Left ventricle myocardium inferior (tissue), 1 donor: ENCODE measurements around the gene NOX1. TPM values are rescaled to one million over a fixed set of nuclear protein-coding genes. Genes with fewer than 3 reads are reported as not detected.

Source experiments
- DNase-seq: peaks from one replicate; pipeline ENCODE4 v3.0.0-alpha.2; 2020
- H3K27ac ChIP-seq: fragments of 200-600 bp; replicated peaks from 2 replicates; pipeline ENCODE4 v1.8.0; 2021
- H3K27me3 ChIP-seq: fragments of 200-600 bp; 2 replicates; pipeline ENCODE4 v1.8.0; 2021; ENCODE audit warnings: low read depth
- H3K36me3 ChIP-seq: fragments of 200-600 bp; 2 replicates; pipeline ENCODE4 v1.8.0; 2021
- H3K4me1 ChIP-seq: fragments of 200-600 bp; 2 replicates; pipeline ENCODE4 v1.8.0; 2021
- H3K4me3 ChIP-seq: fragments of 200-600 bp; 2 replicates; pipeline ENCODE4 v1.8.0; 2021; ENCODE audit warnings: mild to moderate bottlenecking, moderate library complexity
- H3K9me3 ChIP-seq: fragments of 200-600 bp; replicated peaks from 2 replicates; pipeline ENCODE4 v1.8.0; 2021
- intact Hi-C: fragments of 100-400 bp; cut with micrococcal nuclease; formaldehyde crosslinking; loops from one replicate; pipeline ENCODE4 v1.11.0; 2022
- long read RNA-seq: library from polyadenylated mRNA; unstranded; transcript quantifications from one replicate; pipeline ENCODE4 v2.0.0, GENCODE V29; 2021
- total RNA-seq: library from RNA; stranded (reverse); fragmentation: NEBNext Ultra II Directional; extraction: Animal tissue kit (Norgen Biotek cat#: 25700); gene quantifications from one replicate; pipeline ENCODE4 v1.2.1, GENCODE V29; 2021
- TF ChIP-seq, protein P1 (sequence below): fragments of 200-600 bp; IDR thresholded peaks from 2 replicates; pipeline ENCODE4 v1.8.0; 2021; ENCODE audit warnings: antibody characterized with exemption, mild to moderate bottlenecking, borderline replicate concordance
- donor health status: DM: no; HTN: yes; CAD: no; lungs with severe emphysema.

The NOX1 gene
- not detected for total RNA-seq
- long read RNA-seq = 0 reads

DNA sequence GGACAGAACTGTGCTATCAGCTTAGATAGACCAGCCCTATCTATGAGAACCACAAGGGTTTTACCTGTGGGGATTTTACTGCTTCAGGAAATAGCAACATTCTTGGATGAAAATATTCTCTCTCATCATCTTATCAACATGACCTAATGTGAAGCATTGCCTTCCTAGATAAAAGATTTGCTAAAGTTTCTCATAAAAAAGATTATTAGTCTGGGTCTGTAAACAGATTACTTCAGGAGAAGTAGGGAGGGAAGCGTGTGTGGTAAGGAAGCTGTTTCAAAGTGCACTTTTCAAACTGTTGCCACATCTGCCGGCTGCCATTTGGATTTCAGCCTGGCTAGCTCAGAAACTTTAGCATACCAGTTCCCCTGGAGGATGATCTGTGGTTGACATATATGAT is at the start of gene NOX1:
Gene NOX1 (minus strand): TSS at position 35 of the 400 bp plus-strand sequence. CDS start 220 bp downstream, outside the sequence.
- TF ChIP-seq, protein P1, sequence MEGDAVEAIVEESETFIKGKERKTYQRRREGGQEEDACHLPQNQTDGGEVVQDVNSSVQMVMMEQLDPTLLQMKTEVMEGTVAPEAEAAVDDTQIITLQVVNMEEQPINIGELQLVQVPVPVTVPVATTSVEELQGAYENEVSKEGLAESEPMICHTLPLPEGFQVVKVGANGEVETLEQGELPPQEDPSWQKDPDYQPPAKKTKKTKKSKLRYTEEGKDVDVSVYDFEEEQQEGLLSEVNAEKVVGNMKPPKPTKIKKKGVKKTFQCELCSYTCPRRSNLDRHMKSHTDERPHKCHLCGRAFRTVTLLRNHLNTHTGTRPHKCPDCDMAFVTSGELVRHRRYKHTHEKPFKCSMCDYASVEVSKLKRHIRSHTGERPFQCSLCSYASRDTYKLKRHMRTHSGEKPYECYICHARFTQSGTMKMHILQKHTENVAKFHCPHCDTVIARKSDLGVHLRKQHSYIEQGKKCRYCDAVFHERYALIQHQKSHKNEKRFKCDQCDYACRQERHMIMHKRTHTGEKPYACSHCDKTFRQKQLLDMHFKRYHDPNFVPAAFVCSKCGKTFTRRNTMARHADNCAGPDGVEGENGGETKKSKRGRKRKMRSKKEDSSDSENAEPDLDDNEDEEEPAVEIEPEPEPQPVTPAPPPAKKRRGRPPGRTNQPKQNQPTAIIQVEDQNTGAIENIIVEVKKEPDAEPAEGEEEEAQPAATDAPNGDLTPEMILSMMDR = no peak
- no peaks in the 10 kb centered on the region for H3K9me3 ChIP-seq
- no peak for DNase-seq
- H3K36me3 ChIP-seq = no peaks in the 10 kb centered on the region
- intact Hi-C loops = no loop called here
- H3K27ac ChIP-seq = no peak within 1 kb of the TSS
- no peaks in the 10 kb centered on the region for H3K4me1 ChIP-seq
- no peak within 1 kb of the TSS for H3K4me3 ChIP-seq
- H3K27me3 ChIP-seq = no peaks in the 10 kb centered on the region

DNA sequence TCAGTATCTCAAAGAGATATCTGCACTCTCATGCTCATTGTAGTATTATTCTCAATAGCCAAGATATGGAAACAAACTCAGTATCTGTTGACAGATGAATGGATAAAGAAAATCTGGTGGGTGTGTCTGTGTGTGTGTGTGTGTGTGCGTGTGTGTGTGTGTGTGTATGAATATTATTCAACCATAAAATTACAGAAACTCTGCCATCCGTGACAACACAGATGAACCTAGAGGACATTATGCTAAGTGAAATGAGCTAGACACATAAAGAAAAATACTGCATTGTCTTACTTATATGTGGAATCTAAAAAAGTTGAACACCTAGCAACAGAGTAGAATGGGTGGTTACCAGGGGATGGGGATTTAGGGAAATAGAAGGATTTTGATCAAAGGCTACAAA is 41.4 kb upstream of the NOX1 start:
- intact Hi-C loops = no loop called here
- Histone ChIP-seq H3K27me3 (no peaks in the 10 kb centered on the region), H3K4me1 (no peaks in the 10 kb centered on the region), H3K4me3 (no peak overlapping the region), H3K9me3 (no peaks in the 10 kb centered on the region), H3K27ac (no peak overlapping the region), H3K36me3 (no peaks in the 10 kb centered on the region)
- TF ChIP-seq, protein P1 = no peak
- DNase-seq = no peak

DNA sequence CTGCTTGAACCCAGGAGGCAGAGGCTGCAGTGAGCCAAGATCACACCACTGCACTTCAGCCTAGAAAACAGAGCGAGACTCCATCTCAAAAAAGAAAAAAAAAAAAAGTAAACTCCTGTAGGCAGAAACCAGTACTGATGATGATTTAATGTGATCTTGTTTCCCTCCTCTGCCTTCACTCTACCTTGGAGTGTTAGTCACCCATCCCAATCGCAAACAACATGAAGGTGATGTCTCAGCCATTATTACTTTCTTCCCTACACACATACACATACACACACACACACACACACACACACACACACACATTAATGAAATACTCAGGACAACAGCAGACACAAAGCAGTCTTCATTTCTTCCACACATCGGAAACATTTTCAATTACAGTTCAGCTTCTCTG is 39.0 kb upstream of the NOX1 start:
- no peaks in the 10 kb centered on the region for H3K9me3 ChIP-seq
- H3K27me3 ChIP-seq = no peaks in the 10 kb centered on the region
- H3K36me3 ChIP-seq = no peaks in the 10 kb centered on the region
- TF ChIP-seq, protein P1 = no peak
- DNase-seq = no peak
- intact Hi-C loops = no loop called here
- H3K27ac ChIP-seq = no peak overlapping the region
- no peaks in the 10 kb centered on the region for H3K4me1 ChIP-seq
- H3K4me3 ChIP-seq = no peak overlapping the region

DNA sequence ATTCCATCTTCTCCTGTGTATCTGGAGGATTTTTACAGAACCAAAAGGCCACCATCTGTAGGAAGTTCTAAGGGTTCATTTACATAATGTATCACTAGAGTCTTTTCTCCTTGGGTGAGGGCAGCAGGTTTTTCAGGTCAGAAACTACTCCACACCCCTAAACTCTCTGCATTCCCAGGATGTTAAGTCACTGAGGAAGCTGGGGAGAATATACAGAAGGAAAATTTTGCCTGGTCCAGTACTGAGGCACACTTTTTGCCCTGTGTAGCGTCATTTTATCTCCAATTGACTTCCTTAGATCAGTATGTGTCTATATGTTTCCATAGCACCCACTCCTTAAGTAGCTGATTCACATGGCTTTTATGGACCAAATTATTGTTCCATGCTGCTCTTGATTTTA is 37.6 kb upstream of the NOX1 start:
- H3K9me3 ChIP-seq = no peaks in the 10 kb centered on the region
- H3K27ac ChIP-seq = no peak overlapping the region
- no peak overlapping the region for H3K4me3 ChIP-seq
- no peaks in the 10 kb centered on the region for H3K4me1 ChIP-seq
- intact Hi-C loops = no loop called here
- DNase-seq = no peak
- H3K36me3 ChIP-seq = no peaks in the 10 kb centered on the region
- H3K27me3 ChIP-seq = no peaks in the 10 kb centered on the region
- TF ChIP-seq, protein P1 = no peak

DNA sequence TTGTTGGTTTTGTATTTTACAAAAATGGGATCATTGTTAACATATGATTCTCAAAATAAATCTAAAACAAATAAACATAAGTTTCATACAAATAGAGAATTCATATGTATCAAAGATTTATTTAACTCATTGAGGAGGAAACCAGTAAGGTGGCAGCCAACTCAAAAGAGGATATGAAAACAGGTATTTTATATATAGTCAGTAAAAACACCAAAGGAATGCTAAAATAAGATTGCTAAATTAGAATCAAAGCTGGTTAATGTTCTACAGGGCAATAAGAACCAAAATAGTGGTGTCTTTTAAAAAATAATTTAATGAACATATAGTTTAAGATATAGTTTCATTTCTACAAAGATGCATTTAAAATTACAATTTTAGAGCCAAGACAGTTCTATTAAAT is 31.5 kb upstream of the NOX1 start:
- no peaks in the 10 kb centered on the region for H3K36me3 ChIP-seq
- H3K4me3 ChIP-seq = no peak overlapping the region
- DNase-seq = no peak
- TF ChIP-seq, protein P1 = no peak
- intact Hi-C loops = no loop called here
- H3K9me3 ChIP-seq = peaks cover 5% of the 10 kb centered on the region
- no peaks in the 10 kb centered on the region for H3K27me3 ChIP-seq
- no peak overlapping the region for H3K27ac ChIP-seq
- H3K4me1 ChIP-seq = no peaks in the 10 kb centered on the region

DNA sequence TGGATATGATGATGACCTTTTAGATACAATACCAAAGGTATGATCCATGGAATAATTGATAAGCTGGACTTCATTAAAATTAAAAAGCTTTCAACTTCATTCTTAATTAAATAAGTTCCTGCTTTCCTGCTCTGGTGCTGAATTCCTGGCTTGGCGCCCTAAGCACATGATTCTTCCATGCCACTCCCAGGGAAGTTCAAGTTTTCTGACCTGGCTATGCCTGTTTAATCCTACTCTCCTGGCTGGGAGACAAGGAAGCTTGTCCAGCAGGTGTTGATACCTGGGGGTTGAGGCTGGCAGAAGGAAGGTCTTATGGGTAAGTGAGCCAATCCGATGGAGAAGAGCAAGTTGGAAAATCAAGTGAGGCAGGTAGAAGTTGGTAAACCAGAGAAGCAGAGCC is 30.3 kb upstream of the NOX1 start:
- Histone ChIP-seq H3K27me3 (no peaks in the 10 kb centered on the region), H3K4me1 (no peaks in the 10 kb centered on the region), H3K9me3 (peaks cover 5% of the 10 kb centered on the region), H3K27ac (no peak overlapping the region), H3K36me3 (no peaks in the 10 kb centered on the region), H3K4me3 (no peak overlapping the region)
- intact Hi-C loops = no loop called here
- TF ChIP-seq, protein P1 = no peak
- no peak for DNase-seq
